Measurements from ENCODE around the gene CADM1. TPM values are rescaled to one million over a fixed set of nuclear protein-coding genes. Genes with fewer than 3 reads are reported as not detected.

The CADM1 gene
- total RNA-seq, 2 experiments from 2014 or later = 59.7 to 89.7 TPM

DNA sequence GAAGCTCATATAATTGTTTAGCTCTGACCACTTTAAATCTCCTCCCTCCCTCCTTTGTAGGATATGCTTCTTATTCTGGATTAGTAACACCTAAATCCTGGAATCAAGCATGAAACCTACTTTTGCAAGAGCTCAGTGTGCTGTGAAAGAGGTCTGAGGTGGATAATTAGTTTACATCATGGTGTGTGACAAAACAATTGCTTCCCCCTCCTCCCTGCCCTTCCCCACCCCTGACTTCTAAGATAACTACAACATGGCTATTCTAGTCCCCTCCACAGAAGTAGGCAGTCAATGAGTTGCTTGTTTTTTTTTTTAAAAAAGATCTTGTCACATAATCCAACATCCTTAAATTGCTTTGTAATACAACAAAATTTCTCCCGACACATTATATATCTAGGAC lies 314.0 kb downstream of the CADM1 start:
- H3K36me3 ChIP-seq (ENCODE audit: insufficient read depth, low read length) = no peaks in the 10 kb centered on the region
- no peaks in the 10 kb centered on the region for H3K79me2 ChIP-seq (ENCODE audit: insufficient read depth, low read depth, low read length)
- no peak overlapping the region for H3K27ac ChIP-seq (ENCODE audit: low read depth, low read length, poor library complexity, severe bottlenecking)
- no peaks in the 10 kb centered on the region for H3K9me3 ChIP-seq (ENCODE audit: low read length)
- no peak for TF ChIP-seq CTCF (conservative IDR thresholded peaks at IDR 0.05; ENCODE audit: low read length)
- TF ChIP-seq EZH2phosphoT487 (IDR thresholded peaks at IDR 0.05; ENCODE audit: borderline replicate concordance, low read depth, low read length) = no peak
- intact Hi-C loops (cut with micrococcal nuclease; ENCODE audit: unreplicated experiment) = no loop called here
- no peak overlapping the region for H2AFZ ChIP-seq (ENCODE audit: low read length)
- H3K9me2 ChIP-seq (ENCODE audit: insufficient read depth, low read length) = no peaks in the 10 kb centered on the region
- no peak overlapping the region for H3K4me2 ChIP-seq (ENCODE audit: low read length)
- H4K20me1 ChIP-seq (ENCODE audit: insufficient read depth, low read length) = no peaks in the 10 kb centered on the region
- ChIA-PET POLR2A (no interaction called here), CTCF (ENCODE audit: unreplicated experiment) (no interaction called here)
- DNase-seq (ENCODE audit: low spot score) = no peak
- peaks cover 10% of the 10 kb centered on the region for H3K4me1 ChIP-seq (ENCODE audit: insufficient read depth, low read length, poor library complexity, severe bottlenecking)
- H3K4me3 ChIP-seq (ENCODE audit: low read depth, low read length, poor library complexity, severe bottlenecking) = no peak overlapping the region
- BruUV-seq (replicated peaks) = no TSS peak

DNA sequence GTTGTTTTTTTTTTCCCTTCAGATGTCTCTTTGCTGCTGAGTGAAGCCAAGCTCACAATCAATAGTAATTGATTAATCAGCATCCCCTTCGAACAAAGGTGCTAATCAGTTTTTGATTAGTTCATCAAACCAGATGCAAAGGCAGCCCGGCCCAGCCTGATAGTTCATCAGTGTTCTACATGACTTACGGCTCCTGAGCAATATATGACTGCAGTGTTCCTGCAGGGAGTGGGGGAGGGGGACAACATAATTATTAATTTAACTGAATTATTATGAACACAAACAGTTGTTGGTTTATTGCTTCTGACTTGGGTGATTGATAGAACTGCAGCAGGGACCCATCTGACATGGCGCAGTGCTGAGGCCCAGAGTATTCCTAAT lies 315.3 kb downstream of the CADM1 start:
- no peak for TF ChIP-seq EZH2phosphoT487 (IDR thresholded peaks at IDR 0.05; ENCODE audit: borderline replicate concordance, low read depth, low read length)
- TF ChIP-seq CTCF (conservative IDR thresholded peaks at IDR 0.05; ENCODE audit: low read length) = no peak
- no peak for DNase-seq (ENCODE audit: low spot score)
- H3K27ac ChIP-seq (ENCODE audit: low read depth, low read length, poor library complexity, severe bottlenecking) = no peak overlapping the region
- no peak overlapping the region for H2AFZ ChIP-seq (ENCODE audit: low read length)
- ChIA-PET CTCF (ENCODE audit: unreplicated experiment) (no interaction called here), POLR2A (interaction anchor here (1.0 kb wide), 1 partner anchor 29 kb away, joined by 9 read pairs; no protein-coding TSS in a partner anchor)
- H4K20me1 ChIP-seq (ENCODE audit: insufficient read depth, low read length) = no peaks in the 10 kb centered on the region
- intact Hi-C loops (cut with micrococcal nuclease; ENCODE audit: unreplicated experiment) = no loop called here
- H3K4me3 ChIP-seq (ENCODE audit: low read depth, low read length, poor library complexity, severe bottlenecking) = no peak overlapping the region
- no peak overlapping the region for H3K4me2 ChIP-seq (ENCODE audit: low read length)
- no peaks in the 10 kb centered on the region for H3K9me2 ChIP-seq (ENCODE audit: insufficient read depth, low read length)
- no TSS peak for BruUV-seq (replicated peaks)
- H3K4me1 ChIP-seq (ENCODE audit: insufficient read depth, low read length, poor library complexity, severe bottlenecking) = no peaks in the 10 kb centered on the region
- H3K79me2 ChIP-seq (ENCODE audit: insufficient read depth, low read depth, low read length) = no peaks in the 10 kb centered on the region
- H3K9me3 ChIP-seq (ENCODE audit: low read length) = no peaks in the 10 kb centered on the region
- no peaks in the 10 kb centered on the region for H3K36me3 ChIP-seq (ENCODE audit: insufficient read depth, low read length)

DNA sequence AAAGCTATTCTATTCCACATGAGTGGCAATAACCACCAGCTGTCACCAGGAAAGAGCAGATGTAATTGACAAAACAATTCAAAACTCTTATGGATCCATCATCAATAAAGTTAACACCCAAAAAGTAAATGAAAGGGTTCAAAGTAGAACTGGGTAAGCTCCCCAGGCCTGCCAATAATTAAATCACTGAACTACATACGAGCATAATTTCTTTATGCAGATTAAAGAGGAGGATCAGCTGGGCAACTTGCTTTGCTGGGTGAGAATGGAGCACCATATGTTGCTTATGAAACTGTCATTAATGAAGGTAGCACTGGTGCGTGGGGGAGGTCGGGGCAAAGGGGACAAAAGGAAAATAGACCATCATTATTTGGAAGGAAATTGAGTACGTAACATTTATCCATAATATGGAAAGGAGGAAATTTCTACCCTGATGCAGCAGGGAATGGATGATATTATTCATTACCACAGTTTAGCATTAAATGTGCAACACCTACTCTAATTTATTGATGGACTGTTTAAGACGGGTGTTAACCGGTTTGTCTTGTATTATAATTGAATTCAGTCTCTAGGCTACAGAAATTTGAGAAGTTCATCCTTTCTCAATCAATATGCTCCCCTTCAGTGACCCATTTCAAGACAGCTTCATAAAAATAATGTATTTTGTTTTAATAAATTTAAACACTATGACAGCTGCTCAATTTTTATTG lies 315.9 kb downstream of the CADM1 start:
- Histone ChIP-seq H4K20me1 (ENCODE audit: insufficient read depth, low read length) (no peaks in the 10 kb centered on the region), H3K4me3 (ENCODE audit: low read depth, low read length, poor library complexity, severe bottlenecking) (no peak overlapping the region), H2AFZ (ENCODE audit: low read length) (no peak overlapping the region), H3K79me2 (ENCODE audit: insufficient read depth, low read depth, low read length) (no peaks in the 10 kb centered on the region), H3K9me3 (ENCODE audit: low read length) (no peaks in the 10 kb centered on the region), H3K9me2 (ENCODE audit: insufficient read depth, low read length) (no peaks in the 10 kb centered on the region), H3K27ac (ENCODE audit: low read depth, low read length, poor library complexity, severe bottlenecking) (no peak overlapping the region), H3K36me3 (ENCODE audit: insufficient read depth, low read length) (no peaks in the 10 kb centered on the region), H3K4me1 (ENCODE audit: insufficient read depth, low read length, poor library complexity, severe bottlenecking) (no peaks in the 10 kb centered on the region), H3K4me2 (ENCODE audit: low read length) (no peak overlapping the region)
- POLR2A ChIA-PET = interaction anchor here (0.8 to 1.0 kb wide), 2 partner anchors 28 to 29 kb away, joined by 3 to 9 read pairs; no protein-coding TSS in a partner anchor
- DNase-seq (ENCODE audit: low spot score) = no peak
- intact Hi-C loops (cut with micrococcal nuclease; ENCODE audit: unreplicated experiment) = no loop called here
- CTCF ChIA-PET (ENCODE audit: unreplicated experiment) = no interaction called here
- no TSS peak for BruUV-seq (replicated peaks)
- TF ChIP-seq EZH2phosphoT487 (IDR thresholded peaks at IDR 0.05; ENCODE audit: borderline replicate concordance, low read depth, low read length) (no peak), CTCF (conservative IDR thresholded peaks at IDR 0.05; ENCODE audit: low read length) (no peak)
